Kidney (tissue), 14 donors: ENCODE results near the gene MS4A10. TPM values are rescaled to one million over a fixed set of nuclear protein-coding genes. Genes with fewer than 3 reads are reported as not detected.

Experiments
- DNase-seq, 5 donors: peaks; one replicate each; pipeline ENCODE4 v3.0.0-alpha.2; 2013 to 2020
- FAIRE-seq: peaks from 2 replicates; lab custom pipeline; 2012; peaks lifted over from hg19 to GRCh38; lab: Jason Lieb, UNC
- H3K27ac ChIP-seq, 2 donors: one replicate each; pipeline ENCODE4 v1.7.0; 2013; ENCODE audit warnings: low read depth in 2 of 2, low read length in 2 of 2, inconsistent platforms in 1 of 2
- H3K27me3 ChIP-seq: one replicate; pipeline ENCODE4 v1.7.1; 2013; ENCODE audit warnings: low read length, inconsistent platforms; ENCODE audit not compliant: control insufficient read depth, insufficient read depth
- H3K36me3 ChIP-seq, 3 donors: one replicate each; pipeline versions ENCODE4 v1.7.0 to v1.7.1; 2013; ENCODE audit warnings: low read length in 3 of 3, control low read depth in 1 of 3, inconsistent platforms in 1 of 3; ENCODE audit not compliant: insufficient read depth in 3 of 3, control insufficient read depth in 2 of 3
- H3K4me1 ChIP-seq, 3 donors: one replicate each; pipeline versions ENCODE4 v1.7.0 to v1.7.1; 2013; ENCODE audit warnings: low read length in 3 of 3, inconsistent platforms in 1 of 3, low read depth in 1 of 3; ENCODE audit not compliant: control insufficient read depth in 2 of 3, insufficient read depth in 2 of 3
- H3K4me3 ChIP-seq, 3 donors: one replicate each; pipeline versions ENCODE4 v1.7.0 to v1.8.1; 2013; ENCODE audit warnings: low read length in 3 of 3, control low read depth in 1 of 3, inconsistent platforms in 1 of 3
- H3K9ac ChIP-seq, 3 donors: one replicate each; pipeline versions ENCODE4 v1.7.0 to v1.7.1; 2013; ENCODE audit warnings: low read length in 3 of 3, control low read depth in 1 of 3, inconsistent platforms in 1 of 3
- H3K9me3 ChIP-seq, 3 donors: one replicate each; pipeline versions ENCODE4 v1.7.0 to v1.7.1; 2013; ENCODE audit warnings: low read length in 3 of 3, control low read depth in 1 of 3, inconsistent platforms in 1 of 3; ENCODE audit not compliant: control insufficient read depth in 2 of 3, insufficient read depth in 1 of 3
- intact Hi-C: fragments of 100-400 bp; cut with DNase I; formaldehyde crosslinking; loops from one replicate; pipeline ENCODE4 v1.11.1; 2022
- polyA plus RNA-seq: library from polyadenylated mRNA; stranded (reverse); fragments of 350-450 nt; fragmentation: Illumina TruSeq; extraction: RNeasy Lipid Tissue Mini Kit (QIAGEN cat#74804); gene quantifications from one replicate; pipeline ENCODE4 v1.2.3, GENCODE V29; 2014; ENCODE audit warnings: low read depth, low replicate concordance; ENCODE audit not compliant: insufficient read depth
- total RNA-seq: library from RNA; stranded (reverse); fragmentation: NEBNext Ultra II Directional; extraction: Animal tissue kit (Norgen Biotek cat#: 25700); gene quantifications from one replicate; pipeline ENCODE4 v1.2.1, GENCODE V29; 2021
- TF ChIP-seq, protein P1 (sequence below): IDR thresholded peaks from 3 replicates; pipeline ENCODE4 v1.5.1; 2012; ENCODE audit warnings: mild to moderate bottlenecking, moderate library complexity, borderline replicate concordance; ENCODE audit not compliant: insufficient read depth; ENCODE audit errors: extremely low read depth
- donor health status: control.
- donor health status: control.
- donor health status: control.
- donor health status: control.
- donor health status: control.
- donor health status: DM: yes; HTN: yes; CAD: no.
- donor health status: Normal renal cell carcinoma (clear cell type).

Gene MS4A10
- total and polyA plus RNA-seq, 2 donors from 2014 or later = 1.1 TPM; not detected in 1

DNA sequence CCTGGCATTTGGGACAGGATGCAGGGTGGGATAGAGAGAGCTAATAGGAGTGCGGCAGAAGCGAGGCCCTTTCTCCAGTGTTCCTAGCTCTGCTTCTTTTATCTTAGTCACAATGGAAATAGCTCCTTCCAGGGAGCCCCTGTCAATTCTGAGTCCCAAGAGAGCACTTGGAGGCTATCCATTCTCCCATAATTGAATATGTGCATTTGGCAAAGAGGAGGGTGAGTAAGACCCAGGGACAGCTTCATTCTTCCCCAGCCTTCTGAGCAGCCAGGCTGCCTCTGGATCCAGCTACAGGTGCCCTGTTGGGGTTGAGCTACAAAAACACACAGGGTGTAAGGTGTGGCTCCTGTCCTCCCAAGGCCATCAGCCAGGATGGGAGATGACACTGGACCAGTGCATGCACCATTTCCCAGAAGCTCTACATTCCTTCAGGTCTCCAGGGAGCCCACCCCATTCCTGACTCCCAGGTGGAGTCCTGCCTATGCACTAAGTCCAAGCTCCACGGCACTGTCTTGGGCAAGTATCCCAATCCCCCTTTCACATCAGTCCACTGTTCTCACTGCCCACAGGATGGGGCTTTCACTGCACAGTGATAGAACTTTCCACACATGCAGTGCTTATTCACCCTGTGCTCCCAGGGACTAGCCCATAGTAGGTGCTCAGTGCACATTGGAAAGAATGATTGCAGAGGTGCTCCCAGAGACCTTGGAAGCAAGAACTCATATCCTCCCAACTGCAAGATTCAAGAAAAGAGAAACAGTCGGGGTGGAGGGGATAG, 6.2 kb downstream of the MS4A10 start:
- intact Hi-C loops = no loop called here
- no peak for FAIRE-seq
- H3K9me3 ChIP-seq = no peaks in the 10 kb centered on the region
- no peak overlapping the region for H3K4me3 ChIP-seq
- DNase-seq = peak in 1 of 5 donors; percentile 21
- peaks cover 0 to 7% (median 6%) of the 10 kb centered on the region in 3 donors for H3K4me1 ChIP-seq
- TF ChIP-seq, protein P1, sequence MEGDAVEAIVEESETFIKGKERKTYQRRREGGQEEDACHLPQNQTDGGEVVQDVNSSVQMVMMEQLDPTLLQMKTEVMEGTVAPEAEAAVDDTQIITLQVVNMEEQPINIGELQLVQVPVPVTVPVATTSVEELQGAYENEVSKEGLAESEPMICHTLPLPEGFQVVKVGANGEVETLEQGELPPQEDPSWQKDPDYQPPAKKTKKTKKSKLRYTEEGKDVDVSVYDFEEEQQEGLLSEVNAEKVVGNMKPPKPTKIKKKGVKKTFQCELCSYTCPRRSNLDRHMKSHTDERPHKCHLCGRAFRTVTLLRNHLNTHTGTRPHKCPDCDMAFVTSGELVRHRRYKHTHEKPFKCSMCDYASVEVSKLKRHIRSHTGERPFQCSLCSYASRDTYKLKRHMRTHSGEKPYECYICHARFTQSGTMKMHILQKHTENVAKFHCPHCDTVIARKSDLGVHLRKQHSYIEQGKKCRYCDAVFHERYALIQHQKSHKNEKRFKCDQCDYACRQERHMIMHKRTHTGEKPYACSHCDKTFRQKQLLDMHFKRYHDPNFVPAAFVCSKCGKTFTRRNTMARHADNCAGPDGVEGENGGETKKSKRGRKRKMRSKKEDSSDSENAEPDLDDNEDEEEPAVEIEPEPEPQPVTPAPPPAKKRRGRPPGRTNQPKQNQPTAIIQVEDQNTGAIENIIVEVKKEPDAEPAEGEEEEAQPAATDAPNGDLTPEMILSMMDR = no peak
- H3K36me3 ChIP-seq = no peaks in the 10 kb centered on the region
- no peak overlapping the region for H3K27ac ChIP-seq
- no peak overlapping the region for H3K9ac ChIP-seq
- H3K27me3 ChIP-seq = no peaks in the 10 kb centered on the region

DNA sequence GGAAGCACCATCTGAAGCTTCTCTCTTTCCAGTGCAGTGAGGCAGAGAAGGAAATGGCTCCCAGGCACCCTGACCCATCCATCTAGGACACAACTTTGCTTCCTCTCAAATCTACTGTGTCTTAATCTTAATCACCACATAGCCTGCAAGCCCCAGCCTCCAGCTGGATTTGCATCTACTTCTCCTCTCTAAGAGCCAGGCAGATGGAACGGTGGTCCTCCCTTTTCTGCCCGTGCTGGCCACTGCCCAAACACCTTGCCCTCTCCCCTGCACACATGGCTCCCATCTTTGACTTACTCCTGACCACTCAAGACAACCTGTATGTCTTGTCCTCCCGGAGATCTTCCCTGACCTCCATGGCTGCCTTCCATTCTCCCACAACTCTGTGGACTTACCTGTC, 7.4 kb downstream of the MS4A10 start:
- intact Hi-C loops = no loop called here
- Histone ChIP-seq H3K27me3 (no peaks in the 10 kb centered on the region), H3K9me3 (no peaks in the 10 kb centered on the region), H3K36me3 (no peaks in the 10 kb centered on the region), H3K27ac (no peak overlapping the region), H3K4me1 (peaks cover 0 to 3% (median 0%) of the 10 kb centered on the region in 3 donors), H3K4me3 (no peak overlapping the region), H3K9ac (no peak overlapping the region)
- peak in 1 of 5 donors; percentile 26 for DNase-seq
- TF ChIP-seq, protein P1 = no peak
- no peak for FAIRE-seq

DNA sequence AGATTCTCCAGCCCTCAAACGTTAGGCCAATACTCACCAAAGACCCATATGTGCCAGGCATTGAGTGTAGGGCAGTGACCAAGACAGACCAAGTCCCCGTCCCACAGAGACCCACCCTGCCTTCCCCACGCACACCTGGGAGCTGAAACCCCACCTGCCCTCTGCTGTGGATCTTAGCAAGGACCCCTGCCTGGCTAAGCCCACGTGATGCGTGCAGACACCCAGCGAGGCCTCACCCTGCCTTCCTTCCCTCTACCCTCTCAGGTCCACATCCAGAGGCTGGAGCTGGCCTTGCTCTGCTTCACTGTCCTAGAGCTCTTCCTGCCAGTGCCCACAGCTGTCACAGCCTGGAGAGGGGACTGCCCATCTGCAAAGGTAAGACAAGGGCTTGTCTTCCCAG, 10.2 kb downstream of the MS4A10 start:
- H3K4me3 ChIP-seq = no peak overlapping the region
- no peaks in the 10 kb centered on the region for H3K4me1 ChIP-seq
- DNase-seq (peak in 1 of 5 donors; percentile 57), FAIRE-seq (no peak)
- H3K36me3 ChIP-seq = no peaks in the 10 kb centered on the region
- intact Hi-C loops = no loop called here
- H3K27me3 ChIP-seq = no peaks in the 10 kb centered on the region
- TF ChIP-seq, protein P1 = no peak
- no peak overlapping the region for H3K9ac ChIP-seq
- H3K27ac ChIP-seq = no peak overlapping the region
- no peaks in the 10 kb centered on the region for H3K9me3 ChIP-seq
